Tibial nerve (tissue), 4 donors: ENCODE results near the gene AP3D1.

Source experiments
- CTCF ChIP-seq, 5 experiments: fragments of 200-600 bp in 3 of 5; fragments of 450-650 bp in 2 of 5; sonication (generic) in 3 of 5; IDR thresholded peaks; one replicate each; pipeline ENCODE4 v1.5.1; 2016 to 2019; ENCODE audit warnings: antibody characterized with exemption in 5 of 5, mild to moderate bottlenecking in 3 of 5, moderate library complexity in 2 of 5
- EP300 ChIP-seq, 2 donors: sonication (generic); formaldehyde crosslinking; IDR thresholded peaks; one replicate each; pipeline ENCODE4 v1.6.1; 2017; ENCODE audit warnings: antibody characterized with exemption in 2 of 2, mild to moderate bottlenecking in 1 of 2
- POLR2A ChIP-seq, 2 donors: fragments of 450-650 bp; IDR thresholded peaks; one replicate each; pipeline ENCODE4 v1.6.1; 2017; ENCODE audit warnings: antibody characterized with exemption in 2 of 2, mild to moderate bottlenecking in 2 of 2, moderate library complexity in 2 of 2

GRCh38 chr19:2181633-2181997 lies 30.2 kb upstream of the AP3D1 start:
- no peak for TF ChIP-seq EP300 (IDR thresholded peaks at IDR 0.05)
- TF ChIP-seq CTCF (IDR thresholded peaks at IDR 0.05), result no peak
- TF ChIP-seq POLR2A (IDR thresholded peaks at IDR 0.05), result no peak
